ENCODE measurements around the gene NLGN4Y. TPM values are rescaled to one million over a fixed set of nuclear protein-coding genes. Genes with fewer than 3 reads are reported as not detected.

NLGN4Y gene
- total and polyA plus RNA-seq, 2 experiments from 2014 or later: not detected

DNA sequence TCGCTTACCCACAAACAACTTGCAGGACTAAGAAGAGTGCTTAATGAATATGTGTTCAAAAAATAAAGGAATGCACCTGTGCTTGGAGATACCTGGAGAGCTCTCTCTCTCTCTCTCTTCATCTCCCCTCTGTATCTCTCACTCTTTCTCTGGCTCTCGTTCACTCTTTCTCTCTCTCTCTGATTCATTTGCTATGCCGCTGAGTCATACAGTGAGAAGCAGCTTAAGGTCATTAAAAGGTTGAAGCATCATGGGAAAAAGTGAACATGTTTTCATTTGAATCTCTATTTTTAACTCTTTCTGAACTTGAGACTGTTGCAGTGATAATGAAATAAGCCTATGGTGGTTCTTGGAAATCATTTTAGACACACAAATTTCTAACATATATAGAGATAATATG is 277.8 kb downstream of the NLGN4Y start:
- Histone ChIP-seq H3K4me2 (no peak overlapping the region), H4K20me1 (ENCODE audit: insufficient read depth, poor library complexity, severe bottlenecking) (no peaks in the 10 kb centered on the region), H3K27me3 (no peaks in the 10 kb centered on the region), H3K4me3 (no peak overlapping the region), H3K4me1 (ENCODE audit: insufficient read depth) (no peaks in the 10 kb centered on the region), H3K9me3 (ENCODE audit: low read depth) (no peaks in the 10 kb centered on the region), H3K36me3 (replicated peaks; ENCODE audit: insufficient read depth, low read depth) (no peaks in the 10 kb centered on the region), H3K79me2 (no peaks in the 10 kb centered on the region), H3K9me2 (replicated peaks; ENCODE audit: insufficient read depth) (no peaks in the 10 kb centered on the region), H3K27ac (no peak overlapping the region), H2AFZ (no peak overlapping the region)
- no peak for DNase-seq (ENCODE audit: low spot score)
- TF ChIP-seq, protein P1, sequence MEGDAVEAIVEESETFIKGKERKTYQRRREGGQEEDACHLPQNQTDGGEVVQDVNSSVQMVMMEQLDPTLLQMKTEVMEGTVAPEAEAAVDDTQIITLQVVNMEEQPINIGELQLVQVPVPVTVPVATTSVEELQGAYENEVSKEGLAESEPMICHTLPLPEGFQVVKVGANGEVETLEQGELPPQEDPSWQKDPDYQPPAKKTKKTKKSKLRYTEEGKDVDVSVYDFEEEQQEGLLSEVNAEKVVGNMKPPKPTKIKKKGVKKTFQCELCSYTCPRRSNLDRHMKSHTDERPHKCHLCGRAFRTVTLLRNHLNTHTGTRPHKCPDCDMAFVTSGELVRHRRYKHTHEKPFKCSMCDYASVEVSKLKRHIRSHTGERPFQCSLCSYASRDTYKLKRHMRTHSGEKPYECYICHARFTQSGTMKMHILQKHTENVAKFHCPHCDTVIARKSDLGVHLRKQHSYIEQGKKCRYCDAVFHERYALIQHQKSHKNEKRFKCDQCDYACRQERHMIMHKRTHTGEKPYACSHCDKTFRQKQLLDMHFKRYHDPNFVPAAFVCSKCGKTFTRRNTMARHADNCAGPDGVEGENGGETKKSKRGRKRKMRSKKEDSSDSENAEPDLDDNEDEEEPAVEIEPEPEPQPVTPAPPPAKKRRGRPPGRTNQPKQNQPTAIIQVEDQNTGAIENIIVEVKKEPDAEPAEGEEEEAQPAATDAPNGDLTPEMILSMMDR (IDR thresholded peaks at IDR 0.05; ENCODE audit: poor library complexity): no peak
- no peak for TF ChIP-seq EZH2phosphoT487 (IDR thresholded peaks at IDR 0.05; ENCODE audit: low read depth, severe bottlenecking, unreplicated experiment)
- TF ChIP-seq EZH2 (IDR thresholded peaks at IDR 0.05; ENCODE audit: borderline replicate concordance): no peak
- WGBS (ENCODE audit: low lambda C conversion rate, missing lambda C conversion rate): no CpG with 5 or more reads among the region's 3 CpGs

GRCh38 chrY:14804041-14804440 is 279.7 kb downstream of the NLGN4Y start:
- no peak overlapping the region for H3K27ac ChIP-seq
- no peak for DNase-seq (ENCODE audit: low spot score)
- no peaks in the 10 kb centered on the region for H3K4me1 ChIP-seq (ENCODE audit: insufficient read depth)
- no peaks in the 10 kb centered on the region for H3K79me2 ChIP-seq
- H4K20me1 ChIP-seq (ENCODE audit: insufficient read depth, poor library complexity, severe bottlenecking): no peaks in the 10 kb centered on the region
- H3K27me3 ChIP-seq: no peaks in the 10 kb centered on the region
- no peak overlapping the region for H3K4me2 ChIP-seq
- no peaks in the 10 kb centered on the region for H3K9me2 ChIP-seq (replicated peaks; ENCODE audit: insufficient read depth)
- TF ChIP-seq EZH2phosphoT487 (IDR thresholded peaks at IDR 0.05; ENCODE audit: low read depth, severe bottlenecking, unreplicated experiment): no peak
- H2AFZ ChIP-seq: no peak overlapping the region
- H3K9me3 ChIP-seq (ENCODE audit: low read depth): no peaks in the 10 kb centered on the region
- no peaks in the 10 kb centered on the region for H3K36me3 ChIP-seq (replicated peaks; ENCODE audit: insufficient read depth, low read depth)
- H3K4me3 ChIP-seq: no peak overlapping the region

GRCh38 chrY:14818452-14818851 is 294.1 kb downstream of the NLGN4Y start:
- Histone ChIP-seq H3K4me2 (no peak overlapping the region), H3K9me2 (replicated peaks; ENCODE audit: insufficient read depth) (no peaks in the 10 kb centered on the region), H3K4me1 (ENCODE audit: insufficient read depth) (no peaks in the 10 kb centered on the region), H3K79me2 (no peaks in the 10 kb centered on the region), H3K27ac (no peak overlapping the region), H3K27me3 (no peaks in the 10 kb centered on the region), H3K9me3 (ENCODE audit: low read depth) (no peaks in the 10 kb centered on the region), H2AFZ (no peak overlapping the region), H3K4me3 (no peak overlapping the region), H3K36me3 (replicated peaks; ENCODE audit: insufficient read depth, low read depth) (no peaks in the 10 kb centered on the region), H4K20me1 (ENCODE audit: insufficient read depth, poor library complexity, severe bottlenecking) (no peaks in the 10 kb centered on the region)
- DNase-seq (ENCODE audit: low spot score): no peak
- TF ChIP-seq, protein P1 (IDR thresholded peaks at IDR 0.05; ENCODE audit: poor library complexity): no peak
- no peak for TF ChIP-seq EZH2phosphoT487 (IDR thresholded peaks at IDR 0.05; ENCODE audit: low read depth, severe bottlenecking, unreplicated experiment)
- no peak for TF ChIP-seq EZH2 (IDR thresholded peaks at IDR 0.05; ENCODE audit: borderline replicate concordance)

DNA sequence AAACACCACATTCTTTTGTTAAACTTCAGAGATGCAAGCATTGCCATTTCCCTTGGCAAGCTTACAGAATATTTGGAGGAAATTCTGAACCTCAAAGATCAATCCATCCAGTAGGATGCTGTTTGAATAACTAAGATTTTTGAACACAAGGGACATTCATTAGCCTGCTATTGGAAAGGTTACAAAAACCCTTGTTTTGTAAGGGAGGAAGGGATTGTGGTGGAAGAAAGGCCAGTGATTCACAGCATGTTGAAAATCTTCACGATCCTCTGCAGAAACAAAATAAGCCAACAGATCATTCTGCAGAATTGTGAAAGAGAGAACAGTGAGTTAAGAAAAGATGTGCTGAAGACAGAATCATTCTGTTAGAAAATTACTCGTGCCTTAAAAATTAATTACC is 297.9 kb downstream of the NLGN4Y start:
- H2AFZ ChIP-seq: no peak overlapping the region
- H3K9me3 ChIP-seq (ENCODE audit: low read depth): no peaks in the 10 kb centered on the region
- DNase-seq (ENCODE audit: low spot score): no peak
- H3K27me3 ChIP-seq: no peaks in the 10 kb centered on the region
- no peaks in the 10 kb centered on the region for H3K79me2 ChIP-seq
- no peak overlapping the region for H3K4me2 ChIP-seq
- H3K36me3 ChIP-seq (replicated peaks; ENCODE audit: insufficient read depth, low read depth): no peaks in the 10 kb centered on the region
- no peaks in the 10 kb centered on the region for H3K4me1 ChIP-seq (ENCODE audit: insufficient read depth)
- H4K20me1 ChIP-seq (ENCODE audit: insufficient read depth, poor library complexity, severe bottlenecking): no peaks in the 10 kb centered on the region
- no peak overlapping the region for H3K4me3 ChIP-seq
- no peaks in the 10 kb centered on the region for H3K9me2 ChIP-seq (replicated peaks; ENCODE audit: insufficient read depth)
- TF ChIP-seq EZH2 (IDR thresholded peaks at IDR 0.05; ENCODE audit: borderline replicate concordance) (no peak), EZH2phosphoT487 (IDR thresholded peaks at IDR 0.05; ENCODE audit: low read depth, severe bottlenecking, unreplicated experiment) (no peak)
- TF ChIP-seq, protein P1 (IDR thresholded peaks at IDR 0.05; ENCODE audit: poor library complexity): no peak
- no peak overlapping the region for H3K27ac ChIP-seq
- WGBS (ENCODE audit: low lambda C conversion rate, missing lambda C conversion rate): no CpG with 5 or more reads among the region's 2 CpGs

Data from hepatocyte (in vitro differentiated cells).